M059J (cell line): Measurements from ENCODE around the gene CLDN20. TPM values are rescaled to one million over a fixed set of nuclear protein-coding genes. Genes with fewer than 3 reads are reported as not detected.
"Not testable (repeated sequence)": the region's sequence is repeated elsewhere in the genome, so short reads cannot be mapped to it uniquely, and the experiment has no call there.

Experiments
- DNase-seq: peaks from one replicate; pipeline ENCODE4 v3.0.0-alpha.2; 2012; ENCODE audit warnings: low read depth
- total RNA-seq: library from RNA; depleted of rRNA; stranded (reverse); fragments of >200 nt; shearing (Covaris generic); gene quantifications from 2 replicates; pipeline ENCODE4 v1.2.3, GENCODE V29; 2014; rRNA removed

The CLDN20 gene
- total RNA-seq, 1 experiment from 2014 or later, result not detected

- no peak for DNase-seq
Measured at GRCh38 chr6:155311583-155311982, 47.8 kb downstream of the CLDN20 start.

GRCh38 chr6:155312950-155313349 lies 49.1 kb downstream of the CLDN20 start:
- not testable (repeated sequence) for DNase-seq

DNA sequence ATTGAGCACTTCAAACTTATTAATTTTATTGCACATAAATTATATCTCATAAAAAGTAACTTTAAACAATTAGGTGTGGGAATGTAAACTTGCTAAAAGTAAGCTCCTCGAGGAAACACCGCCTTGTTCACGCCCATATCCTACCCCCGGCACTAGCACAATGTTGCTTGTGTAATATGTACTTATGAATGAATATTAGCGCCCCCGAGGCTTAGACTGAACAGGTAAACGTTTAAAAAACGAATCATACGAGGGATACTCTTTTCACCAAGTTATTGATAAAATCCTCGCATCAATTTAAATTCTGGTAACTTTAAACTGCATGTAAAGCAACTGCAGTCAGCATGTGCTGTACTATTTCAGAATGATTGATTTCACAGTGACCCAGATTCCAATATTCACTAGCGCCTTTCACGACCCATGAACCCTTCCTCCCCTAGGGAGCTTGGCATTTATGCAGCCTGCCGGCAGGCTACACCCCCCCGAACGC lies 49.8 kb downstream of the CLDN20 start:
- DNase-seq, result peak; percentile 43

DNA sequence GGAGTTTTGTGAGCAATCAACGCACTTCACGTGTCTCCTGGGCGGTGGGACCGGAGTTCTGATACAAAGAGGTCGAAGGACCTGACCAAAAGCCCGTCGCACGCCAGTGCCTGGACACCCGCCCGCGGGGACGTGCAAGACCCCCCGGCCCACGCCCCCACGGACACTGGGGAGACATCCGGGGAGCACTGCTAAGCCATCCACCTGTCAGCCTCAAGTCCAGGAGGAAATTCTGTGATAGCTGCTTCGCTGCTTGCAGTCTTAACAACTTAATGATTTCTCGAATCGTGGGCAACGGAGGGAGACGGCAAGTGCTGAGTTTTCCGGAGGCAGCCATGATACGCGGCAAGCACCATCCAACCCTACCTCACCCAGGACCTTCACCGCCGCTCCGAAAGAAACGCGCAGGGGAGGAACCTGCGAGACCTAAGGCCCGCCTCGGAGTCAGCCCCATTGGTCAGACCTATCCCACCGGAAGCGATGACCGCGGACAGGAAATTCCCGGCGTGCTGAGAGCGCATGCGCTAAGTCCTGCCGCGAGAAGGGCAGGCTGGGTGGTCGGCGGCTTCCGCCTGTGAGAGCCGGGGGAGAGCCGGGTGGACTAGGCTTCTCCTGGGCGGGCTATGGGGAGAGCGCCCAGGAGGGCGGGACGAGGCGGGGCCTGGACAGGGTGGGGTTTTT lies 50.4 kb downstream of the CLDN20 start, which contains the start of gene TFB1M:
Gene TFB1M, minus strand, starts transcription at position 393 of the 681 bp plus-strand sequence. Its CDS starts 56 bp downstream, at position 337.
- DNase-seq, result peak; percentile 99

DNA sequence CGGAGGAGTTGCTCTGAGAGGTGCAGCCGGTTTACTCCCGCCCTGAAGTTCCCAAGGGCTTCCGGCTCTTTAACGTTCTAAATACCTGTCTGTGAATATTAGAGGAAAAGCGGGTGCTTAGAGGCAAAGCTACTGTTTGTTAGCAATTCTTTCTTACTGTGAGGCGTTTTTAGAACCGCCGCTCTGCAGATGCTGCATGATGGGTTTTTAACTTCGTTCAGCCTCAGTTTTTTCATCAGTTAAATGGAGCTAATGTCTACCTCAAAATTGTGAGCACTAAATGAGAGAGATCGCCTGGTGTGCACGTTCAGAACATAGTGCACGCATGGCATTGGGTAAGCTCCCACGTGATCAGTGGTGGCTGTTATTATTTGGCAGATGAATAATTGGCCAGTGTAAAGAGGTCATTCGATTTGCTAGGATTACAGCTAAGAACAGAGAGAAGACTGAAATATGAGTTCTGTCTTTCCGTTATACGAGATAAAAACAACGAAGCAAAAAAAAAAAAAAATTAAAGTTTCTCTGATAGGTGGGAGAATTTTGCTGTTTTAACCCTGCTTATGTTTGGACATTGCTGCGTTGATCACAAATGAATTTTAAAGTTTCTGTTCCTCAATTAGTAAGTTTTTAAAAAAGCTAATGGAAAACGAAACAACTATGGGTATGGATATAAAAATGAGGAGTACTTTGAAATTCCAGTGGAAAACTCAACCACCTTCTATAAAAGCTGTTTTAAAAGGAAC lies 51.1 kb downstream of the CLDN20 start:
- peak; percentile 96 for DNase-seq

- peak; percentile 43 for DNase-seq
Measured at GRCh38 chr6:155315516-155315871, 51.7 kb downstream of the CLDN20 start.

DNA sequence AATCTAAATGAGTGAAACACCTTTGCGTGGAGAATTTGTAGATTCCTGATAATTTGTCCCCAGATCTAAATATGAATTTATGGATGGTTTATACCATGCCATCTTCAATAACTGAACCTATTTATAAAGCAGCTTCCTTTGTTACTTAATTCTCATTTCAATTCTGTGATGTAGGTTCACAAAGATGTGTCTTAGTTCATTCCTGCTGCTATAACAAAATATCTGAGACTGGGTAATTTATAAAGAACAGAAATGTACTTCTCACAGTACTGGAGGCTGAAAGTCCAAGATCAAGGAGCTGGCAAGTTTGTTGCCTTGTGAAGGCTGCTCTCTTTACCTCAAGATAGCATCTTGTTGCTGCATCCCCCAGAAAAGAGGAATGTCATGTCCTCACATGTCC lies 52.6 kb downstream of the CLDN20 start:
- DNase-seq, result no peak

- no peak for DNase-seq
Measured at GRCh38 chr6:155317186-155317585, 53.4 kb downstream of the CLDN20 start.

GRCh38 chr6:155319902-155320301 lies 56.1 kb downstream of the CLDN20 start:
- DNase-seq, result no peak

- no peak for DNase-seq
Measured at GRCh38 chr6:155324172-155324571, 60.4 kb downstream of the CLDN20 start.

GRCh38 chr6:155324993-155325392 lies 61.2 kb downstream of the CLDN20 start:
- DNase-seq, result no peak

- DNase-seq, result peak; percentile 24
Measured at GRCh38 chr6:155325700-155326516, 62.1 kb downstream of the CLDN20 start.

Other genes starting within 250 kb of the CLDN20 start
- gene TFB1M, start 50.5 kb downstream of the CLDN20 start, total RNA-seq, result 18.5 and 25.1 TPM in 2 replicates
- not detected in 2 replicates for gene NOX3, start 191.8 kb downstream of the CLDN20 start, total RNA-seq